ENCODE data around the gene KIAA1217. TPM values are rescaled to one million over a fixed set of nuclear protein-coding genes. Genes with fewer than 3 reads are reported as not detected.
A peak's percentile ranks its signal among the peaks of the same experiment; 100 is the strongest.

Gene KIAA1217
- total RNA-seq, 1 experiment from 2014 or later: 76.2 TPM

GRCh38 chr10:24352399-24352798 lies 143.5 kb downstream of the KIAA1217 start:
- peaks cover 84% of the 10 kb centered on the region for H3K4me1 ChIP-seq (ENCODE audit: insufficient read depth, low read length, poor library complexity, severe bottlenecking)
- H3K36me3 ChIP-seq (ENCODE audit: insufficient read depth, low read length, poor library complexity, severe bottlenecking): no peaks in the 10 kb centered on the region
- POLR2A ChIA-PET (ENCODE audit: low non-redundant PET): no interaction called here
- no peak overlapping the region for H3K27ac ChIP-seq (ENCODE audit: low read depth, low read length, poor library complexity, severe bottlenecking)
- no peak overlapping the region for H3K4me3 ChIP-seq (ENCODE audit: low read depth, low read length, poor library complexity, severe bottlenecking)
- no peak for DNase-seq (ENCODE audit: low spot score)
- no peaks in the 10 kb centered on the region for H3K9me3 ChIP-seq (ENCODE audit: low read depth, low read length, poor library complexity, severe bottlenecking)
- intact Hi-C loops (cut with micrococcal nuclease; ENCODE audit: unreplicated experiment): loop anchor here (10.0 kb wide), 1 partner anchor 1198 kb away; no protein-coding TSS in a partner anchor
- no TSS peak for BruUV-seq (replicated peaks)
- H3K27me3 ChIP-seq (replicated peaks; ENCODE audit: insufficient read depth, low read depth, low read length, poor library complexity): no peaks in the 10 kb centered on the region
- TF ChIP-seq CTCF (conservative IDR thresholded peaks at IDR 0.05; ENCODE audit: low read depth, low read length): no peak
- TF ChIP-seq EZH2 (IDR thresholded peaks at IDR 0.05; ENCODE audit: borderline replicate concordance, low read depth, low read length, poor library complexity, severe bottlenecking): no peak
- CTCF ChIA-PET: no interaction called here

- peaks cover 85% of the 10 kb centered on the region for H3K4me1 ChIP-seq (ENCODE audit: insufficient read depth, low read length, poor library complexity, severe bottlenecking)
- POLR2A ChIA-PET (ENCODE audit: low non-redundant PET): no interaction called here
- peak overlapping the region; percentile 25 for H3K27ac ChIP-seq (ENCODE audit: low read depth, low read length, poor library complexity, severe bottlenecking)
- H3K36me3 ChIP-seq (ENCODE audit: insufficient read depth, low read length, poor library complexity, severe bottlenecking): no peaks in the 10 kb centered on the region
- peak; percentile 71 for DNase-seq (ENCODE audit: low spot score)
- intact Hi-C loops (cut with micrococcal nuclease; ENCODE audit: unreplicated experiment): loop anchor here (10.0 kb wide), 1 partner anchor 1199 kb away; no protein-coding TSS in a partner anchor
- H3K9me3 ChIP-seq (ENCODE audit: low read depth, low read length, poor library complexity, severe bottlenecking): no peaks in the 10 kb centered on the region
- TF ChIP-seq EZH2 (IDR thresholded peaks at IDR 0.05; ENCODE audit: borderline replicate concordance, low read depth, low read length, poor library complexity, severe bottlenecking): no peak
- TF ChIP-seq CTCF (conservative IDR thresholded peaks at IDR 0.05; ENCODE audit: low read depth, low read length): no peak
- no peaks in the 10 kb centered on the region for H3K27me3 ChIP-seq (replicated peaks; ENCODE audit: insufficient read depth, low read depth, low read length, poor library complexity)
- BruUV-seq (replicated peaks): no TSS peak
- CTCF ChIA-PET: no interaction called here
- H3K4me3 ChIP-seq (ENCODE audit: low read depth, low read length, poor library complexity, severe bottlenecking): no peak overlapping the region
Measured at GRCh38 chr10:24353319-24353718, 144.4 kb downstream of the KIAA1217 start.

- Histone ChIP-seq H3K9me3 (ENCODE audit: low read depth, low read length, poor library complexity, severe bottlenecking) (no peaks in the 10 kb centered on the region), H3K4me3 (ENCODE audit: low read depth, low read length, poor library complexity, severe bottlenecking) (no peak overlapping the region), H3K36me3 (ENCODE audit: insufficient read depth, low read length, poor library complexity, severe bottlenecking) (no peaks in the 10 kb centered on the region), H3K4me1 (ENCODE audit: insufficient read depth, low read length, poor library complexity, severe bottlenecking) (peaks cover 82% of the 10 kb centered on the region), H3K27me3 (replicated peaks; ENCODE audit: insufficient read depth, low read depth, low read length, poor library complexity) (no peaks in the 10 kb centered on the region), H3K27ac (ENCODE audit: low read depth, low read length, poor library complexity, severe bottlenecking) (peak overlapping the region; percentile 8)
- no TSS peak for BruUV-seq (replicated peaks)
- ChIA-PET CTCF (no interaction called here), POLR2A (ENCODE audit: low non-redundant PET) (no interaction called here)
- no peak for DNase-seq (ENCODE audit: low spot score)
- TF ChIP-seq CTCF (conservative IDR thresholded peaks at IDR 0.05; ENCODE audit: low read depth, low read length): no peak
- TF ChIP-seq EZH2 (IDR thresholded peaks at IDR 0.05; ENCODE audit: borderline replicate concordance, low read depth, low read length, poor library complexity, severe bottlenecking): no peak
- intact Hi-C loops (cut with micrococcal nuclease; ENCODE audit: unreplicated experiment): loop anchor here (10.0 kb wide), 1 partner anchor 1200 kb away; no protein-coding TSS in a partner anchor
Measured at GRCh38 chr10:24355056-24355688, 146.2 kb downstream of the KIAA1217 start.
